AG09309 (cell line): Measurements from ENCODE around the gene TRIP13.

ENCODE experiments used
- DNase-seq: peaks from one replicate; pipeline ENCODE4 v3.0.0-alpha.2; 2010; ENCODE audit warnings: low read depth
- H3K4me3 ChIP-seq: 2 replicates; pipeline ENCODE4 v1.5.1; 2011; ENCODE audit warnings: mild to moderate bottlenecking, low read depth, low read length, moderate library complexity; ENCODE audit not compliant: control insufficient read depth
- CTCF ChIP-seq: IDR thresholded peaks from 2 replicates; pipeline ENCODE4 v1.5.1; 2011; ENCODE audit warnings: mild to moderate bottlenecking, low read depth, low read length, inconsistent platforms; ENCODE audit not compliant: insufficient read depth, control insufficient read depth; ENCODE audit errors: missing control alignments

The TRIP13 gene

GRCh38 chr5:865168-865521 is 27.5 kb upstream of the TRIP13 start:
- no peak for DNase-seq
- H3K4me3 ChIP-seq: no peak overlapping the region
- TF ChIP-seq CTCF: no peak

DNA sequence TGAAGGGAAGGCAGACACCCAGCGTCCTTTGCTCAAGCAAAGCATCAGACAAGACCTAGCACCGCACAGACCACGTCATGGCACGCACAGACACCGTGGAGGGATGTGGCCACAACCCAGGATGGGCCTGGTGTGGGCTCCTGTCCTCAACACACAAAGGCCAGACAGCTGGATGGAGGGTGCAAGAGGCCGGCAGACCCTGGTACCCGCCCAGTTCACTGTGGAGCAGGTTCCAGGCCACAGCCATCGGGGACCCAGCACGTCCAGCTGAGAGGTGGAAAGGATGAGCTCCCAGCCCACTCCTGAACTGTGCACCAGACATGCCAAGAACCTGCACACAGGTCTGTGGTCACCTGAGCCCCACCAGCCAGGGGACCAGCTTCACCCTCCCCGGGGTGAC is 26.9 kb upstream of the TRIP13 start:
- H3K4me3 ChIP-seq: no peak overlapping the region
- no peak for DNase-seq
- no peak for TF ChIP-seq CTCF

GRCh38 chr5:867300-867870 is 25.3 kb upstream of the TRIP13 start:
- no peak for TF ChIP-seq CTCF
- H3K4me3 ChIP-seq: no peak overlapping the region
- no peak for DNase-seq

- no peak for TF ChIP-seq CTCF
- no peak overlapping the region for H3K4me3 ChIP-seq
- DNase-seq: no peak
Observed at GRCh38 chr5:868428-869135, 24.1 kb upstream of the TRIP13 start.

GRCh38 chr5:870956-871355 is 21.7 kb upstream of the TRIP13 start:
- H3K4me3 ChIP-seq: no peak overlapping the region
- TF ChIP-seq CTCF: no peak
- no peak for DNase-seq

GRCh38 chr5:871596-872298 is 20.9 kb upstream of the TRIP13 start:
- no peak overlapping the region for H3K4me3 ChIP-seq
- no peak for TF ChIP-seq CTCF
- no peak for DNase-seq
